GM12878 (cell line): ENCODE measurements around the gene FANCE. TPM values are rescaled to one million over a fixed set of nuclear protein-coding genes. Genes with fewer than 3 reads are reported as not detected.

Source experiments
- ASH2L ChIP-seq: fragments of 300-600, 200-600 bp; sonication (generic); IDR thresholded peaks from 2 replicates; pipeline ENCODE4 v1.6.1; 2017; ENCODE audit warnings: low read depth, mild to moderate bottlenecking, borderline replicate concordance
- BACH1 ChIP-seq: fragments of 450-650 bp; IDR thresholded peaks from 2 replicates; pipeline ENCODE4 v1.6.1; 2017; ENCODE audit warnings: mild to moderate bottlenecking, borderline replicate concordance
- CEBPB ChIP-seq, 2 experiments: fragments of 150-350 bp in 1 of 2; IDR thresholded peaks; 2 replicates each; pipeline ENCODE4 v1.6.1; 2012 to 2014; ENCODE audit warnings: low read depth in 2 of 2, low read length in 2 of 2, borderline replicate concordance in 1 of 2, inconsistent platforms in 1 of 2
- EP300 ChIP-seq, 2 experiments: fragments of 150-350 bp in 1 of 2; IDR thresholded peaks; 2 replicates each; pipeline ENCODE4 v1.6.1; 2011 to 2012; ENCODE audit warnings: low read depth in 2 of 2, low read length in 2 of 2, borderline replicate concordance in 1 of 2, improper control_type of control experiment in 1 of 2, inconsistent platforms in 1 of 2; ENCODE audit not compliant: control insufficient read depth in 1 of 2
- FOXK2 ChIP-seq: fragments of 450-650 bp; IDR thresholded peaks from 2 replicates; pipeline ENCODE4 v1.6.1; 2017; ENCODE audit warnings: mild to moderate bottlenecking, moderate library complexity
- FOXM1 ChIP-seq: IDR thresholded peaks from 2 replicates; pipeline ENCODE4 v1.6.1; 2012; ENCODE audit warnings: low read depth, mild to moderate bottlenecking, inconsistent platforms, low read length, moderate library complexity
- HDAC2 ChIP-seq: fragments of 200-600 bp; sonication (generic); IDR thresholded peaks from 2 replicates; pipeline ENCODE4 v1.6.1; 2017
- HDAC6 ChIP-seq: fragments of 200-600 bp; sonication (generic); IDR thresholded peaks from one replicate; pipeline ENCODE4 v1.8.0; 2017; ENCODE audit warnings: antibody characterized with exemption; ENCODE audit not compliant: unreplicated experiment
- IKZF1 ChIP-seq: fragments of 450-650 bp; conservative IDR thresholded peaks from 2 replicates; pipeline ENCODE4 v1.6.1; 2017; ENCODE audit warnings: antibody characterized with exemption, mild to moderate bottlenecking
- IRF5 ChIP-seq: fragments of 450-650 bp; IDR thresholded peaks from 2 replicates; pipeline ENCODE4 v1.6.1; 2017; ENCODE audit warnings: borderline replicate concordance
- KAT2A ChIP-seq: conservative IDR thresholded peaks from 2 replicates; pipeline ENCODE4 v1.6.1; 2011; ENCODE audit warnings: low read depth, low read length; ENCODE audit not compliant: control insufficient read depth
- NFIC ChIP-seq: IDR thresholded peaks from 2 replicates; pipeline ENCODE4 v1.6.1; 2012; ENCODE audit warnings: low read depth, mild to moderate bottlenecking, inconsistent platforms, low read length, moderate library complexity
- NR2C1 ChIP-seq: fragments of 450-650 bp; IDR thresholded peaks from 2 replicates; pipeline ENCODE4 v1.6.1; 2017; ENCODE audit warnings: antibody characterized with exemption, mild to moderate bottlenecking, moderate library complexity
- NR2C2 ChIP-seq: IDR thresholded peaks from 2 replicates; pipeline ENCODE4 v1.6.1; 2011; ENCODE audit warnings: borderline replicate concordance, low read depth; ENCODE audit not compliant: control insufficient read depth, insufficient read length
- NR2F1 ChIP-seq: fragments of 450-650 bp; conservative IDR thresholded peaks from 2 replicates; pipeline ENCODE4 v1.6.1; 2017; ENCODE audit warnings: mild to moderate bottlenecking
- RCOR1 ChIP-seq: conservative IDR thresholded peaks from 2 replicates; pipeline ENCODE4 v1.6.1; 2012; ENCODE audit warnings: low read depth, low read length, improper control_type of control experiment
- SMARCA5 ChIP-seq: fragments of 450-650 bp; IDR thresholded peaks from 2 replicates; pipeline ENCODE4 v1.6.1; 2017; ENCODE audit warnings: mild to moderate bottlenecking
- SREBF2 ChIP-seq: IDR thresholded peaks from 2 replicates; pipeline ENCODE4 v1.6.1; 2012; ENCODE audit warnings: mild to moderate bottlenecking, low read length
- TAF1 ChIP-seq: IDR thresholded peaks from 2 replicates; pipeline ENCODE4 v1.6.1; 2011; ENCODE audit warnings: mild to moderate bottlenecking, low read depth, low read length, borderline replicate concordance
- TBL1XR1 ChIP-seq: IDR thresholded peaks from 2 replicates; pipeline ENCODE4 v1.6.1; 2012; ENCODE audit warnings: low read depth, low read length, improper control_type of control experiment
- TCF12 ChIP-seq: IDR thresholded peaks from 2 replicates; pipeline ENCODE4 v1.6.1; 2011; ENCODE audit warnings: low read depth, mild to moderate bottlenecking, low read length
- ZBED1 ChIP-seq: IDR thresholded peaks from 2 replicates; pipeline ENCODE4 v1.6.1; 2016; ENCODE audit warnings: borderline replicate concordance
- ZNF207 ChIP-seq: fragments of 450-650 bp; IDR thresholded peaks from 2 replicates; pipeline ENCODE4 v1.6.1; 2014; ENCODE audit warnings: antibody characterized with exemption, mild to moderate bottlenecking, borderline replicate concordance
- ZNF622 ChIP-seq: fragments of 450-650 bp; IDR thresholded peaks from 2 replicates; pipeline ENCODE4 v1.6.1; 2017; ENCODE audit warnings: mild to moderate bottlenecking, inconsistent platforms
- polyA plus RNA-seq, 11 experiments: library from polyadenylated mRNA; depleted of rRNA in 4 of 11; unstranded in 6 of 11; stranded (reverse) in 5 of 11; fragments of >200 nt; fragmentation: Nextera tagmentation in 4 of 11; fragmentation: Illumina TruSeq in 1 of 11; extraction: Ambion mirVana in 4 of 11; extraction: Trizol in 1 of 11; gene quantifications; 1 replicate in 1 of 11; 2 replicates in 10 of 11; pipeline versions ENCODE4 v1.2.1 to v1.2.3, GENCODE V29; 2011 to 2016; ENCODE audit warnings: inconsistent platforms in 2 of 11, missing spikeins in 2 of 11, low read depth in 1 of 11
- total RNA-seq, 4 experiments: library from RNA; depleted of rRNA in 3 of 4; stranded (reverse); fragments of >200 nt in 3 of 4; fragmentation: Illumina TruSeq in 1 of 4; extraction: Trizol in 1 of 4; gene quantifications; 2 replicates each; pipeline versions ENCODE4 v1.2.1 to v1.2.3, GENCODE V29; 2013 to 2021
- TF ChIP-seq, protein P1 (sequence below): IDR thresholded peaks from 2 replicates; pipeline ENCODE4 v1.6.1; 2012; ENCODE audit warnings: mild to moderate bottlenecking, low read depth, low read length
- TF ChIP-seq, protein P2 (sequence below): IDR thresholded peaks from 2 replicates; pipeline ENCODE4 v1.6.1; 2011; ENCODE audit warnings: borderline replicate concordance, low read depth, mild to moderate bottlenecking, moderate library complexity, mixed read lengths, low read length; ENCODE audit not compliant: insufficient read depth; ENCODE audit errors: extremely low read length

FANCE gene
- total and polyA plus RNA-seq, 10 of the 15 experiments (the other 5 are each of a cell fraction or from before 2014, with no cell fraction given), result 3.0 to 13.3 (median 8.1) TPM

DNA sequence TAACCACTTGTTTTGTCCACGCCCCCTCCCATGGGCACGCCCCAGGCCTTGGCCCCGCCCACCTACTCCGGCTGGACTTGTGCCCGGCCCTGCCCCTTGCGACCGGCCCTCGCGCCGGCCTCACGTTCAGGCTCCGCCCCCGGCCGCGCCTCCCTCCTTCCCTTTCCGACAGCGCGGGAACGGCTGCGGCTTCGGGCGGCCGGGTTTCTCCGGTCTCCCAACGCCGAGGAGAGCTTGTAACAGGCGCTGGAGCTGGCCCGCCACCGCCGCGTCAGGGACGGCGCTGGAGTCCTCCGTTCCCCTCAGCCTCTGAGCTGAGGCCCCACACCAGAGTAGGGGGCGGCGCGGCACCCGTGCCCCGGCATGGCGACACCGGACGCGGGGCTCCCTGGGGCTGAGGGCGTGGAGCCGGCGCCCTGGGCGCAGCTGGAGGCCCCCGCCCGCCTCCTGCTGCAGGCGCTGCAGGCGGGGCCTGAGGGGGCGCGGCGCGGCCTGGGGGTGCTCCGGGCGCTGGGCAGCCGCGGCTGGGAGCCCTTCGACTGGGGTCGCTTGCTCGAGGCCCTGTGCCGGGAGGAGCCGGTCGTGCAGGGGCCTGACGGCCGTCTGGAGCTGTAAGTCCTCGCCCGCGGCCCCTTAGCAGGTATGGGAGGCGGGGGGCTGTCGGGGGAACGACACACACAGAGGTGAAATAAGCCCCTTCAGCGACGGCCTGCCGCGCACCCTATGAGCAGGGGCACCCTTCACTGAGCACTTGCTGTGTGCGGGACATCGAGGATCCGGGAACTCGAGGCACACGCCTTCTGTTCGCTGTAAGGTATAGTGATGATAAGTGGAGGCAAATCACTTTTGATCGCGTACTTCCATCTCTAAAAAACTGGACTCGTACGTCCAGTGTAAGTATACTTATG, at the start of gene FANCE (continued):
- TF ChIP-seq, protein P1, sequence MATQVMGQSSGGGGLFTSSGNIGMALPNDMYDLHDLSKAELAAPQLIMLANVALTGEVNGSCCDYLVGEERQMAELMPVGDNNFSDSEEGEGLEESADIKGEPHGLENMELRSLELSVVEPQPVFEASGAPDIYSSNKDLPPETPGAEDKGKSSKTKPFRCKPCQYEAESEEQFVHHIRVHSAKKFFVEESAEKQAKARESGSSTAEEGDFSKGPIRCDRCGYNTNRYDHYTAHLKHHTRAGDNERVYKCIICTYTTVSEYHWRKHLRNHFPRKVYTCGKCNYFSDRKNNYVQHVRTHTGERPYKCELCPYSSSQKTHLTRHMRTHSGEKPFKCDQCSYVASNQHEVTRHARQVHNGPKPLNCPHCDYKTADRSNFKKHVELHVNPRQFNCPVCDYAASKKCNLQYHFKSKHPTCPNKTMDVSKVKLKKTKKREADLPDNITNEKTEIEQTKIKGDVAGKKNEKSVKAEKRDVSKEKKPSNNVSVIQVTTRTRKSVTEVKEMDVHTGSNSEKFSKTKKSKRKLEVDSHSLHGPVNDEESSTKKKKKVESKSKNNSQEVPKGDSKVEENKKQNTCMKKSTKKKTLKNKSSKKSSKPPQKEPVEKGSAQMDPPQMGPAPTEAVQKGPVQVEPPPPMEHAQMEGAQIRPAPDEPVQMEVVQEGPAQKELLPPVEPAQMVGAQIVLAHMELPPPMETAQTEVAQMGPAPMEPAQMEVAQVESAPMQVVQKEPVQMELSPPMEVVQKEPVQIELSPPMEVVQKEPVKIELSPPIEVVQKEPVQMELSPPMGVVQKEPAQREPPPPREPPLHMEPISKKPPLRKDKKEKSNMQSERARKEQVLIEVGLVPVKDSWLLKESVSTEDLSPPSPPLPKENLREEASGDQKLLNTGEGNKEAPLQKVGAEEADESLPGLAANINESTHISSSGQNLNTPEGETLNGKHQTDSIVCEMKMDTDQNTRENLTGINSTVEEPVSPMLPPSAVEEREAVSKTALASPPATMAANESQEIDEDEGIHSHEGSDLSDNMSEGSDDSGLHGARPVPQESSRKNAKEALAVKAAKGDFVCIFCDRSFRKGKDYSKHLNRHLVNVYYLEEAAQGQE, result no peak
- TF ChIP-seq HDAC6 (no peak), ZBED1 (no peak), EP300 (IDR thresholded peaks at IDR 0.05; ENCODE audit: borderline replicate concordance in 1 of 2, control insufficient read depth in 1 of 2, low read depth in 2 of 2, low read length in 2 of 2) (no peak), IKZF1 (peak; percentile 84), KAT2A (no peak), ZNF207 (peak; percentile 73; the same call in 1 of the 2 replicates), SMARCA5 (0 out of 2 replicates have a peak, but pooled peaks have one; percentile 33), NR2C1 (no peak), TCF12 (0 out of 2 replicates have a peak, but pooled peaks have one; percentile 1), BACH1 (no peak), NFIC (no peak), HDAC2 (no peak), NR2C2 (no peak), ASH2L (no peak), CEBPB (IDR thresholded peaks at IDR 0.05; ENCODE audit: borderline replicate concordance in 1 of 2, low read depth in 2 of 2, low read length in 2 of 2) (no peak), FOXM1 (no peak), TAF1 (no peak), SREBF2 (no peak), RCOR1 (no peak), TBL1XR1 (no peak), NR2F1 (peak; percentile 56; the same call in 1 of the 2 replicates), ZNF622 (no peak), FOXK2 (no peak), IRF5 (no peak)
- TF ChIP-seq, protein P2, sequence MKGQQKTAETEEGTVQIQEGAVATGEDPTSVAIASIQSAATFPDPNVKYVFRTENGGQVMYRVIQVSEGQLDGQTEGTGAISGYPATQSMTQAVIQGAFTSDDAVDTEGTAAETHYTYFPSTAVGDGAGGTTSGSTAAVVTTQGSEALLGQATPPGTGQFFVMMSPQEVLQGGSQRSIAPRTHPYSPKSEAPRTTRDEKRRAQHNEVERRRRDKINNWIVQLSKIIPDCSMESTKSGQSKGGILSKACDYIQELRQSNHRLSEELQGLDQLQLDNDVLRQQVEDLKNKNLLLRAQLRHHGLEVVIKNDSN, result no peak
